Natural killer cell (primary cell): ENCODE measurements around the gene SLC5A10. TPM values are rescaled to one million over a fixed set of nuclear protein-coding genes. Genes with fewer than 3 reads are reported as not detected.

Source experiments
- ATAC-seq, 3 donors: fragments of 150-1000 bp in 2 of 3; fragments of 200-7000 bp in 1 of 3; cut with Tn5 transposase; 1 replicate in 1 of 3; 2 replicates in 2 of 3; pipeline ENCODE4 v1.10.0; 2021; ENCODE audit warnings: mild to moderate bottlenecking in 2 of 3, moderate library complexity in 2 of 3
- DNase-seq, 2 donors: peaks; one replicate each; pipeline versions ENCODE4 v3.0.0 to v3.0.0-alpha.2; 2013 to 2021; ENCODE audit warnings: mixed read lengths in 1 of 2
- H3K27ac ChIP-seq: one replicate; pipeline ENCODE4 v1.5.1; 2013; ENCODE audit warnings: mild to moderate bottlenecking, low read length
- H3K27me3 ChIP-seq: one replicate; pipeline ENCODE4 v1.6.1; 2013; ENCODE audit warnings: low read length; ENCODE audit not compliant: control insufficient read depth, insufficient read depth
- H3K36me3 ChIP-seq: one replicate; pipeline ENCODE4 v1.6.1; 2013; ENCODE audit warnings: low read length; ENCODE audit not compliant: control insufficient read depth, insufficient read depth
- H3K4me1 ChIP-seq: one replicate; pipeline ENCODE4 v1.6.1; 2013; ENCODE audit warnings: low read length; ENCODE audit not compliant: control insufficient read depth, insufficient read depth
- H3K4me3 ChIP-seq: one replicate; pipeline ENCODE4 v1.5.1; 2013; ENCODE audit warnings: low read length
- H3K9me3 ChIP-seq: one replicate; pipeline ENCODE4 v1.6.1; 2013; ENCODE audit warnings: low read length; ENCODE audit not compliant: control insufficient read depth, insufficient read depth
- H3K27ac Mint-ChIP-seq, 2 donors: one replicate each; pipeline ENCODE4 v1.8.0; 2022; ENCODE audit warnings: mild to moderate bottlenecking in 2 of 2, mixed read lengths in 2 of 2, moderate library complexity in 1 of 2
- H3K27me3 Mint-ChIP-seq, 2 donors: one replicate each; pipeline ENCODE4 v1.8.0; 2022; ENCODE audit warnings: low read depth in 2 of 2, mixed read lengths in 2 of 2
- H3K36me3 Mint-ChIP-seq: one replicate; pipeline ENCODE4 v1.8.0; 2022; ENCODE audit warnings: mixed read lengths
- H3K4me1 Mint-ChIP-seq, 2 donors: one replicate each; pipeline ENCODE4 v1.8.0; 2022; ENCODE audit warnings: mixed read lengths in 2 of 2
- H3K4me3 Mint-ChIP-seq: one replicate; pipeline ENCODE4 v1.8.0; 2022; ENCODE audit warnings: mild to moderate bottlenecking, moderate library complexity, mixed read lengths
- H3K9me3 Mint-ChIP-seq, 2 donors: one replicate each; pipeline ENCODE4 v1.8.0; 2022; ENCODE audit warnings: mixed read lengths in 2 of 2
- CTCF ChIP-seq: fragments of 200-600 bp; IDR thresholded peaks from one replicate; pipeline ENCODE4 v1.8.0; 2022; ENCODE audit warnings: antibody characterized with exemption
- WGBS: methylation state at CpG from one replicate; pipeline ENCODE4 v1.1.7; 2013; ENCODE audit warnings: missing lambda C conversion rate; ENCODE audit not compliant: insufficient coverage; 5-methylcytosine and 5-hydroxymethylcytosine counted together
- intact Hi-C: fragments of 100-400 bp; cut with micrococcal nuclease; formaldehyde crosslinking; loops from one replicate; pipeline ENCODE4 v1.14.2; 2022
- total RNA-seq, 4 donors: library from RNA; stranded (reverse); fragments of 120-200 nt in 1 of 4; gene quantifications; one replicate each; pipeline versions ENCODE4 v1.2.3 to v1.2.4, GENCODE V29; 2013 to 2022

The SLC5A10 gene
- total RNA-seq, 3 donors from 2014 or later (not counting 1 experiment from before 2014, with no cell fraction given): 0.28 TPM; not detected in 2

GRCh38 chr17:18992454-18993130 lies 40.6 kb downstream of the SLC5A10 start:
- Histone ChIP-seq H3K36me3 (no peaks in the 10 kb centered on the region), H3K9me3 (no peaks in the 10 kb centered on the region), H3K4me1 (peaks cover 40% of the 10 kb centered on the region), H3K27me3 (no peaks in the 10 kb centered on the region), H3K27ac (no peak overlapping the region), H3K4me3 (no peak overlapping the region)
- TF ChIP-seq CTCF: no peak
- DNase-seq (peak; percentile 27 to 74), ATAC-seq (peak; percentile 47 to 83 (median 77))
- Mint-ChIP-seq H3K9me3 (peaks cover 0 to 4% of the 10 kb centered on the region in 2 donors), H3K4me3 (peak overlapping the region; percentile 77), H3K27ac (peak overlapping the region in 1 of 2 donors; percentile 76), H3K36me3 (no peaks in the 10 kb centered on the region), H3K4me1 (peaks cover 21 to 25% of the 10 kb centered on the region in 2 donors), H3K27me3 (peaks cover 0 to 5% of the 10 kb centered on the region in 2 donors)
- intact Hi-C loops: no loop called here
- 23% methylated on average over 22 of the region's 22 CpGs for WGBS

GRCh38 chr17:18993905-18994526 lies 42.1 kb downstream of the SLC5A10 start:
- Mint-ChIP-seq H3K9me3 (peaks cover 0 to 4% of the 10 kb centered on the region in 2 donors), H3K27ac (no peak overlapping the region), H3K36me3 (no peaks in the 10 kb centered on the region), H3K27me3 (peaks cover 0 to 5% of the 10 kb centered on the region in 2 donors), H3K4me3 (no peak overlapping the region), H3K4me1 (peaks cover 21 to 25% of the 10 kb centered on the region in 2 donors)
- Histone ChIP-seq H3K27me3 (no peaks in the 10 kb centered on the region), H3K4me3 (no peak overlapping the region), H3K36me3 (no peaks in the 10 kb centered on the region), H3K9me3 (no peaks in the 10 kb centered on the region), H3K4me1 (peaks cover 34% of the 10 kb centered on the region), H3K27ac (no peak overlapping the region)
- ATAC-seq: no peak
- WGBS: 86% methylated on average over 16 of the region's 16 CpGs
- intact Hi-C loops: no loop called here
- DNase-seq: no peak
- TF ChIP-seq CTCF: no peak

GRCh38 chr17:18994631-18995030 lies 42.7 kb downstream of the SLC5A10 start:
- intact Hi-C loops: no loop called here

More at GRCh38 chr17:18994631-18995030, 42.7 kb downstream of the SLC5A10 start:
- ATAC-seq (no peak), DNase-seq (no peak)
- peaks cover 0 to 4% of the 10 kb centered on the region in 2 donors for H3K9me3 Mint-ChIP-seq
- no peak overlapping the region for H3K27ac Mint-ChIP-seq
- H3K27me3 Mint-ChIP-seq: peaks cover 0 to 5% of the 10 kb centered on the region in 2 donors
- no peak for TF ChIP-seq CTCF
- Histone ChIP-seq H3K36me3 (no peaks in the 10 kb centered on the region), H3K9me3 (no peaks in the 10 kb centered on the region), H3K4me3 (no peak overlapping the region), H3K27ac (no peak overlapping the region), H3K4me1 (peaks cover 34% of the 10 kb centered on the region), H3K27me3 (no peaks in the 10 kb centered on the region)
- no peak overlapping the region for H3K4me3 Mint-ChIP-seq
- H3K36me3 Mint-ChIP-seq: no peaks in the 10 kb centered on the region
- peaks cover 21 to 25% of the 10 kb centered on the region in 2 donors for H3K4me1 Mint-ChIP-seq
- WGBS: 24% methylated on average over 1 of the region's 1 CpG
